Stomach (tissue), 4 donors: ENCODE measurements around the gene SH3RF3.

Experiments
- EP300 ChIP-seq: sonication (generic); formaldehyde crosslinking; IDR thresholded peaks from one replicate; pipeline ENCODE4 v1.6.1; 2017; ENCODE audit warnings: antibody characterized with exemption
- POLR2A ChIP-seq, 4 donors: fragments of 450-650 bp; IDR thresholded peaks; one replicate each; pipeline ENCODE4 v1.6.1; 2016; ENCODE audit warnings: antibody characterized with exemption in 4 of 4, control low read depth in 2 of 4, mild to moderate bottlenecking in 1 of 4, moderate library complexity in 1 of 4
- POLR2AphosphoS5 ChIP-seq, 3 donors: sonication (generic); formaldehyde crosslinking; IDR thresholded peaks; one replicate each; pipeline ENCODE4 v1.6.1; 2016; ENCODE audit warnings: antibody characterized with exemption in 3 of 3
- TF ChIP-seq, protein P1 (sequence below), 7 experiments: fragments of 450-650 bp in 4 of 7; fragments of 200-600 bp in 3 of 7; sonication (generic) in 3 of 7; IDR thresholded peaks; one replicate each; pipeline ENCODE4 v1.5.1; 2016 to 2019; ENCODE audit warnings: antibody characterized with exemption in 7 of 7, control low read depth in 2 of 7, mild to moderate bottlenecking in 1 of 7

GRCh38 chr2:109400102-109400501, 271.1 kb downstream of the SH3RF3 start:
- TF ChIP-seq, protein P1, sequence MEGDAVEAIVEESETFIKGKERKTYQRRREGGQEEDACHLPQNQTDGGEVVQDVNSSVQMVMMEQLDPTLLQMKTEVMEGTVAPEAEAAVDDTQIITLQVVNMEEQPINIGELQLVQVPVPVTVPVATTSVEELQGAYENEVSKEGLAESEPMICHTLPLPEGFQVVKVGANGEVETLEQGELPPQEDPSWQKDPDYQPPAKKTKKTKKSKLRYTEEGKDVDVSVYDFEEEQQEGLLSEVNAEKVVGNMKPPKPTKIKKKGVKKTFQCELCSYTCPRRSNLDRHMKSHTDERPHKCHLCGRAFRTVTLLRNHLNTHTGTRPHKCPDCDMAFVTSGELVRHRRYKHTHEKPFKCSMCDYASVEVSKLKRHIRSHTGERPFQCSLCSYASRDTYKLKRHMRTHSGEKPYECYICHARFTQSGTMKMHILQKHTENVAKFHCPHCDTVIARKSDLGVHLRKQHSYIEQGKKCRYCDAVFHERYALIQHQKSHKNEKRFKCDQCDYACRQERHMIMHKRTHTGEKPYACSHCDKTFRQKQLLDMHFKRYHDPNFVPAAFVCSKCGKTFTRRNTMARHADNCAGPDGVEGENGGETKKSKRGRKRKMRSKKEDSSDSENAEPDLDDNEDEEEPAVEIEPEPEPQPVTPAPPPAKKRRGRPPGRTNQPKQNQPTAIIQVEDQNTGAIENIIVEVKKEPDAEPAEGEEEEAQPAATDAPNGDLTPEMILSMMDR (IDR thresholded peaks at IDR 0.05), result no peak
- no peak for TF ChIP-seq POLR2A (IDR thresholded peaks at IDR 0.05)
- TF ChIP-seq EP300, result no peak
- TF ChIP-seq POLR2AphosphoS5 (IDR thresholded peaks at IDR 0.05), result no peak
